ENCODE data around the gene SMKR1.
A peak's percentile ranks its signal among the peaks of the same experiment; 100 is the strongest.
"Not testable (repeated sequence)": the region's sequence is repeated elsewhere in the genome, so short reads cannot be mapped to it uniquely, and the experiment has no call there.

The SMKR1 gene

DNA sequence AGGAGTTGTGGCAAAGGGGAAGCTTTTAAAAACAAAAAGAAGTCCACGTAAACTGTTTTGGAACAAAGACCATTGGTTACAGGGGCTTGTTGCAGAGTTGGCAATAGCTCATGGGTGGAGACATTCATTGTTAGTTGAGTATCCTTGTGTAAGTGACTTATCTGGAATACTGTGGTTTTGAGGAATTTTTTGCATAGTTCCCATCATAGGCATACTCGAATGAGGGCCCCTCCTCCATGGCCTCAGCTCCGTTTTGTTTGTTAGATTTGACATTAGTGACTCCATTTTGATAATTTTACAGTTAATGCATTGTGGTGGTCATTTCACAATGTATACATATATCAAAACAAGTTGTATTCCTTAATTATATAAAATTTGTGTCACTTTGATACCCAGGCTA is 12.8 kb upstream of the SMKR1 start:
- no peak for DNase-seq

DNA sequence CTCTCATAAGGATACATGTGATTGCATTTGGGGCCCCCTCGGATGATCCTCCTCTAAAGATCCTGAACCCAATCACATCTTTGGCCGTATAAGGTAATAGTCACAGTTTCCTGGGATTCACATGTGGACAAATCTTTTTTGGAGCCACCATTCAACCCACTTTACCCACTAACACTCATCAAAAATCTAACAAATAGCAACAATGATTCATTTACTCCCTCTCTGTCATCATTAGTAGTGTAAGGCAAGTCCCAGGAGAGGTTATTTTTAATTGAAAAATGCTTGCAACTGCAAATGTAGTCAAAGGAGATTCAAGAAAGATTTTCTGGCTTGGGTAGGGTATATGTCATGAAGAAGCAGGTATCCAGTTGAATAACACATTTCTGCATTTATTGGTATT is 9.9 kb upstream of the SMKR1 start:
- DNase-seq = no peak

DNA sequence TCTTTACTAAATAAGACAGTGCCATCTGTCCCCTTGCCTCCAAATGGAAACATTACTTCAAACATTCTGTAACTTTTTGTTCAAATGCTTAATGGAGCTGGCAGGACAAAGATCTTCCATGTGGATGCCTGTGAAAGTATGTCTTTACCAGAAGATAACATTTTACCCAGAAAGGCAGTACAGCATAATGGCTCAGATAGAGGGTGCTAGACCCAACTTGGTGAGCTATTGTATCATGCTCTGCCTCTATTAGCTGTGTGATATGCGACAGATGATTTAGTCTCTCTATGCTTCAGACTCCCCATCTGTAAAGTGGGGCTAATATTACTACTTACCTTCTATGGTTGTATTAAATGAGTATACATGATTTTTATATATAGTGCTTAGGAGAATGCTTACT is 8.8 kb upstream of the SMKR1 start:
- DNase-seq = no peak

DNA sequence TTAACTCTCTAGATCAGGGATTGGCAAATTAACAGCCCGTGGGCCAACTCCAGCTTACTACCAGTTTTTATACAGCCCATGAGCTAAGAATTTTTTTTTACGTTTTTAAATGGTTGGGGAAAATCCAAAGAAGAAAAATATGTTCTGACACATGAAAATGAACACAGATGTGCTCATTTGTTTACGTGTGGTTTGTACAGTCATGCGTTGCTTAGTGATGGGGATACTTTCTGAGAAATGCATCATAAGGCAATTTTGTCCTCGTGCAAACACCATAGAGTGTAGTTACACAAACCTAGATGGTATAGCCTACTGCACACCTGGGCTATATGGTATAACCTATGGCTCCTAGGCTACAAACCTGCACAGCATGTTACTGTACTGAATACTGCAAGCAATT is 8.3 kb upstream of the SMKR1 start:
- no peak for DNase-seq

DNA sequence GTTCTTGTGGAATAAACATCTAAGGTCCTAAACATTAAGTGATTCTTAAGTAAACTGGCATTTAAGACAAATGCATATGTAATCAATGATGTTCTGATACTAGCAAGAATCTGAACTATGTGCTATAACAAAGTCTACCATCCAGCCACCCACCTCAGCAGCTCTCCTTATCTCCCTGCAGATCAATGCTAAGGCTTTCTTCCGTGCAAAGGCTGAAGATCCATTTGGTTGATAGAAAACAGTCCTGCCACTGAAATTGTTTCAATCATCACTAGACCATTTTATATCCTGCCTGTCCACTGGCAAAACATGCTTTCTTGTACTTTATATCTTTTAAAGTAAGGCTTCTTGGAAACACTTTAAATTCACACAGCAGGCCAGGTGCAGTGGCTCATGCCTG is 6.3 kb upstream of the SMKR1 start:
- no peak for DNase-seq

DNA sequence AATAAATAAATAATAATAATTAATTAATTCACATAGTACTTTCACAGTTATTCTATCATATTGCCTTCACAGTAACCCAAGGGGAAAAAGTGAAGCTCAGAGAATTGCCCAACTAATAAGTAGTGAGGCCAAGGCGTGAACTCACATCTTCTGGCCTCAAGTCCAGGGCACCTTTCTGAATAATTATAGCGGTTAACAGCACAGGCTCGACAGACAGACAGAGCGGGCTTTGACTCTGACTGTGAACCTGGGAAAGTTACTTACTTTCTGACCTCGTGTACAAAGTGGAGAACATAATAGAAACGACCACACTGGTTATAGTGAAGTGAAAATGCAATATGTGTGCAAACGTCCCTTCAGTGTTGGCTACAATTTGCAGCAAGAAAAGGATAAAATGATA is 5.7 kb upstream of the SMKR1 start:
- DNase-seq = no peak

DNA sequence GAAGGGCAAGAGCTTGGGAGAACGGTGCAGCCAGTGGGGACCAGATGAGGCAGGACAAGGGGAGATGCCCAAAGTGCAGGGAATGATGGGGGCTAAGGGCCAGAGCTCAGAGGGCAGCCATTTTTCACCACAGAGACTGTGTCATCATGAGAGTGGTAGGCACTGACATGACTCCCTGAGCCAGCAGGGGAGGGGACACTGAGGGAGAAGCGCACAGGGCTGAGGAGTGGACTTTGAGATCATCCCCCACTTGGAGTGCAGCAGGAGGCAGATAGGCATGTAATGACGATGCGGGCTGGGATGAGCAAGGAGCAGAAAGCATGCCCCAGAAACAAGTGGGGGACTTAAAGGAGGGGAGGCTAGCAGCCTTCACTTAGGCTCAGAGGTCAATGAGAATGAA is 5.2 kb upstream of the SMKR1 start:
- DNase-seq = no peak

DNA sequence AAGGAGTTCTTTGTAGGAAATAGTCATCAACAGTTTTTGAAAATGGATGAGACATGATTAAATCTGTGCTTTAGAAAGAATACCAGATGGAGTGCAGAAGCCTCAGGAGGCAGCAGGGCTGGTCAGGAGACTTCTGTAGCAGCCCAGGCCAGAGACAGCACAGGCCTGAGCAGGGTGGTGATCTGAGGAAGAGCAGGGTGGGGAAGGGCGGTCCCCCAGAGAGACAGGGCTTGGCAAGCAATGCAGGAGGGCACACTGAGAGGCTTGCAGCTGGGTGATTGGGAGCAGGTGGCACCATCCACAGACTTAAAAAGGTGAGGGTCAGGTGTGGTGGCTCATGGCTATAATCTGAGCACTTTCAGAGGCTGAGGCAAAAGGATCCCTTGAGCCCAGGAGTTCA is 4.3 kb upstream of the SMKR1 start:
- no peak for DNase-seq

DNA sequence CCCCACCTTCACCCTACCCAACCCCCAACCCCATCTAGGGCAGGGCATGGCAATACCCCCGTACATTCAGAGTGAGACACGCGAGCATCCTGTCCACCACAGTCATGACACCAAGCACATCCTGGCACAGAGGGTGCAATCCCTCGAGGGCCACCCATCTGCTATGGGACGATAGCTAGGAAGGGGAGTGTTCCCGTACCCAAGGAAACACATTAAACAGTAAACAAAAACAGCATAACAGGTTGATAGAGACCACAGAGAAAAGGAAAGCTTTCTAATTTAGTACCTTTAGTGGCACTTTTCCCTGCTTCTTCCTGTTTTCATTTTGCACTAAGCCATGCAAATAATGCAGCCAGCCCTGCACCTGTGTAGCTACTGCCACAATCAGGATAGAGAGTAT is 2.3 kb upstream of the SMKR1 start:
- no peak for DNase-seq

DNA sequence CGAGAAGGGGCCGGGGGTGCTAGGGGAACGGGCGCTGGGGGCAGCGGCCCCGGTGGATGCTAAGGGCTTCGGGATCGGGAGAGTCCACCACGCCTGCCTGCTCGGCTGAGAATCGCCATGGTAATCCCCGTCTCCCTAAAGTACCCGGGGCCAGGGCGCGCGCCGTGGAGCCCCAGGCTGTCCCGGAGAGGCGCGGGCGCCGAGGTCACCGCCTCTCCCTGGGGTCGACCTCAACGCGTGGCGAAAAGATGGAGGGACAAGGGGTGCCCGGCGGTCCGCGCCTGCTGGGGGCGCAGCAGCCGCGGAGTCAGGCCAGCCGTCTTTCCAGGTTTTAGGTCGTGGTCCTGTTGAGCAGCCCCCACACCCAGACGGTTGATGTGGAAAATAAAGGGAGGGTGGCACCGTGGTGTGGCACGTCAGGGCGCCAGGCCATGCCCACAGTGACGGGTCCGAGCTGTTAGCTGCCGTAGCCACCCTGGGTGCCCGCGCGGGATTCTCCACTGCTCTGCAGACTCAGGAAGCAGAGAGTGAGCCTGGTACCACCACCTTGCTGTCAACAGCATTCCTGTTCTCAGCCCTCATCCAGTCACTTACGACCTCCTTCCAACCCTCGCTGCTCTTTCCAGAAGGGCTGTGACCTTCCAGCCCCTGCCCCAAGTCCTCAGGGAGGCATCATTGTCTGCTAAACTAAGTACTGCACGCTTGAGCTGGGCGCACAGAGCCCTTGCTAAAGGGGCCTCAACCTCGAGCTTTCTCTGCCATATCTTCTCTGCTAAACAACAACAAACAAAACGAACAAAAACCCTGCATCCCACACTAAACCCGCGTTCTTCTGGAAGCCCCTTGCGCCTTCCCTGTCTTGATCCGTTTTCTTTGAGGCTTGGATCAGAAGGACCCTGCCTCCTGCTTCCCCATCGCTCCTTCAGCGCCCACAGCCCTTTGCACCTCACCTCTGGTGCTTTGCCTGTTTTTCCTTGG is 666 bp downstream of the SMKR1 start:
- peak; percentile 74 for DNase-seq

DNA sequence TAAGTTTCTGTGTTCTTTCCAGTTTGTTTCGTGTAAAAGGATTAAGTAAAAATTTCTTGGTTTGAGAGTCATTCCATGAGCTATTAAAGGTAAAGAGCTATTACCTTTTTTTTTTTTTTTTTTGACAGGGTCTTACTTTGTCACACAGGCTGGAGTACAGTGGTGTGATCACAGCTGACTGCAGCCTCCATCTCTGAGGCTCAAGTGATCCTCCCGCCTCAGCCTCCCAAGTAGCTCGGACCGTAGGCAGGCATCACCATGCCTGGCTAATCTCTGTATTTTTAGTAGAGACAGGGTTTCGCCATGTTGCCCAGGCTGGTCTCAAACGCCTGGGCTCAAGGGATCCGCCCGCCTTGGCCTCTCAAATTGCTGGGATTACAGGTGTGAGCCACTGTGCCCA is 1.4 kb downstream of the SMKR1 start:
- DNase-seq = no peak

DNA sequence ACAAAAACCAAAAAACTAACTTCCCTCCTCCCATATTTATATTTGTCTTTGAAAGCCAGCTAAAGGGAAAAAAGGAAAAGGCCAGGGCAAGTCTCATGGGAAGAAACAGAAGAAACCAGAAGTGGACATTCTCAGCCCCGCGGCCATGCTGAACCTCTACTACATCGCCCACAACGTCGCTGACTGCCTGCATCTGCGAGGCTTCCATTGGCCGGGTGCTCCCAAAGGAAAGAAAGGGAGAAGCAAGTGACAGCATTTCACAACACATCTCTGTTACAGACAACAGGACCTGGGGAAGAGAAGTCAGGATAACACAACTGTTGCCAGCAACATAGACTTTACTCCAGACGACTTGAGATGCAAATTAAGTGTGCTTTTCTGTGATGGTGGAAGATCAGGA is 9.9 kb downstream of the SMKR1 start:
- DNase-seq = no peak

DNA sequence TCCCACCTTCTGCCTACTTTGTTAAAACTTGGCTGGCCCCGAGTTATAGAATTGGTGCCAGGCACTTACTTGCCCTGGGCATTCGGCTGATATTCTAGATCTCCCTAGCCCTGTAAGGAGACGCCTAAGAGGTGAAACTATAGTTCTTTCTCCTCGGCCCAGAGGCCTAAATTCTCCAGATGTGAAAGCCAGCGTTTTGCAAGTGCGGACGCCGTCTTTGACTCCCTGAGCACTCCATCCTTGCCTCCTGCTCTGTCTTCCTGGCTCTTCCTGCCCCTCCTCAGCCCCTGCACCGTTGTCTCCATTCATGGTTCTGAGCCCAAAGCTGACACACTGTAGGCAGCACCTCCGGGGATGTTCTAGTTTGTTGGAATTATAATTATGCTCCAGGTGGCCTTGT is 11.2 kb downstream of the SMKR1 start:
- no peak for DNase-seq

DNA sequence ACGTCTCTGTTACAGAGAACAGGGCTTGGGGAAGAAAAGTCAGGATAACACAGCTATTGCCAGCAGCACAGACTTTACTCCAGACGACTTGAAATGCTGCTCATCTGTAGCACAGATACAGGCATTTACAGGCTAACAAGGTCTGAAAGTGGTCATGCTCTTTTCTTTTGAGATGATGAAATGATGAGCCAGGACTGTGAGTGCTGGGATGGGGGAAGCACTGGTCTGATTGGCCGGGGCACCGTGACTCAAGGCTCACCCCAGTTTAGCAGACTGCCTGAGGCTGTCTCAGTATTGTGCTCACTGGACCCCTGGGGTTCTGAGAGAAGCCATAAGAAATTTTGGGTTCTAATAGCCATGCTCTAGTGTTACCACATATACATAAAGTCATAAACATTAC is 12.4 kb downstream of the SMKR1 start:
- no peak for DNase-seq

DNA sequence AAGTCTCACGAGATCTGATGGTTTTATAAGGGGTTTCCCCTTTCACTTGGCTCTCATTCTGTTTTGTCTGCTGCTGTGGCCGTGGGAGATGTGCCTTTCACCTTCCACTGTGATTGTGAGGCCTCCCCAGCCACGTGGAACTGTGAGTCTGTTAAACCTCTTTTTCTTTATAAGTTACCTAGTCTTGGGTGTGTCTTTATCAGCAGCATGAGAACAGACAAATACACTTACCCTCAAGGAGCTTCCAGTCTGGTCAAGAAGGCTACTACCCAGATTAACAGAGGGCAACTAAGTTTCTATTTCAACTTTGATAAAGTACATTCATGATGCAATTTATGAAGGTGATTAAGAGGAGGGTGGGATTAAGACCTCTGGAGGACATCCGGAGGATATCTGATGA is 13.1 kb downstream of the SMKR1 start:
- no peak for DNase-seq

DNA sequence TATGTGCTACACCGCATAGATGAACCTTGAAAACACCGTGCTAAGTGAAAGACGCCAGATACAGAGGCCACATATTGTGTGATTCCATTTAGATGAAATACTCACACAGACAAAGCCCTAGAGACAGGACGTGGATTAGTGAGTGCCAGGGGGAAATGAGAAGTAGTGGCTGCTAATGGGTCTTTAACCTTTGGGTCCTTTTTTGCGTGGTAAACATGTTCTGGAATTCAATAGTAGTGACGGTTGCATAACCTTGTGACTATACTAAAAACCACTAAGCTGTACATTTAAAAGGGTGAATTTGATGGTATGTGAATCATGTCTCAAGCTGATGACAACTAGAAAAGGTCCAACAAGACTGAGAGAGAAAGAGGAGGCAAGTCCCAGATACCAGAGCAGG is 15.6 kb downstream of the SMKR1 start:
- DNase-seq = no peak

DNA sequence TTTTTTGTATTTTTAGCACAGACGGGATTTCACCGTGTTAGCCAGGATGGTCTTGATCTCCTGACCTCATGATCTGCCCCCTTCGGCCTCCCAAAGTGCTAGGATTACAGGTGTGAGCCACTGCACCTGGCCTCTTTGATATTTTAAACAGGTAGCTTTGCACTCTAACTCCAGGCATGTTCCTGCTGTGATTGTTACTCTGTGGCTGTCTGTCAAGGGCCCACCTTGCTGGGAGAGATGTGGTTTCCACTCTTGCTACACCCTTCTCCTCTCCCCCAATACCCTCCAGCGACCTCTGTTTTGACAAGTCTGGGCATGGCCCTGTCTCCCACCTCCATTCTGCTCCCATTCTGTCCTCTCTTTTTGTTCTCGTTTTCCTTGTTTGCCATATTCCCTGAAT is 17.1 kb downstream of the SMKR1 start:
- no peak for DNase-seq

DNA sequence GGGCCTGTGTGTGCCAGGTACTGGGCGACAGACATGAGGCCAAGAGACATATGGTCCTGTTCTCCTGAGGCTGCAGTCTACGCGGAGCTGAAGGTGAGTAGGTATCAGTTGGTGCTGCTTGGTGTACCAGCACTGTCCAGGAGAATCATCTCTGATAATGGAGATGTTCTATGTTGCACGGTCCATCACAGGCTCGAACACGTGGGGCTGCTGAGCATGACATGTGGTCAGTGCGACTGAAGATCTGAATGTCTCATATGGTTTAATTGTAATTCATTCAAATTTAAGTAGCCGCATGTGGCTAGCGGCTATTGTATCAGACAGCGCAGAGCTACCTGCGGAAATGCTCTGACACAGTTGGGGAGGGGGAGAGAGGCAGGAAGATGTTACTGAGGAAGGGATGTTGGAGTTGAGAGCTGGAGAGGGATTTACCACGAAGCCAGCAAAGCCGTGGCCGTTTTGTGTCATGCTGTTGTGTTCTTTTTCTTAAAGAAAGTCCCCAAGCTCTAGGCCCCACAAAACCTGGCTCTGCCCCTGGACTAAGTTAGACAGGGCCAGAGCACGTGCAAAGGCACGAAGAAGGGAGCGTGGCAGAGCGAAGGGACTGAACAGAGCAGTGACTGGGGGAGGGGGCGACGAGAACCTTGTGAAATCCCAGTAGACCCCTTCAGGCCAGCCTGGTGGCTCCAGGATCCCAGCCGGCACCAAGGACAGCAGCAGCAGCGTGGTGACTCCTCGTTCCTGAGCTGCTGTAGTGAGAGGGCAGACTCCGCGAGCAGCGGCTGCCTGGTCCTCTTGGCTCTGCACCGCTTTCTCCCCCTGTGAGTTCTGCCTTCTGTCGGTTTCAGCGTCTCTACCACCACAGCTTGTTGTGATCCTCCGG is 20.0 kb downstream of the SMKR1 start:
- DNase-seq = no peak

DNA sequence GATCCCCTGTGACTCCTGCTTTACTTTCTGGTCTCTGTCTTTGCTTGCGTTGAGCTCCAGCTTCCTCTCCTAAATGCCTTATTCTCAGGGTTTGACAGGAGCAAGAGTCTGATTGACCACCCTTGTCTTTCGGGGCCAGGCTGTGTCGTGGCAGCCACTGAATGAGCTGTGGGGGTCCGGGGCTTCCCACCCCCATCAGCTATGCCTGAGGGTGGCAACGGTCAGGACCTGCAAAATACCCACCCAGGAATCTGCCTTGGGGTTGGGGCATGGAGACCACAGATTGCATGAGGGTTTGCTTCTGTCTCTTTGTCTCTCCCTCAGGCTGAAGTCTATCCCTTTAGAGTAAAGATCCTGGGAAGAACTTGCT is 20.6 kb downstream of the SMKR1 start:
- no peak for DNase-seq

DNA sequence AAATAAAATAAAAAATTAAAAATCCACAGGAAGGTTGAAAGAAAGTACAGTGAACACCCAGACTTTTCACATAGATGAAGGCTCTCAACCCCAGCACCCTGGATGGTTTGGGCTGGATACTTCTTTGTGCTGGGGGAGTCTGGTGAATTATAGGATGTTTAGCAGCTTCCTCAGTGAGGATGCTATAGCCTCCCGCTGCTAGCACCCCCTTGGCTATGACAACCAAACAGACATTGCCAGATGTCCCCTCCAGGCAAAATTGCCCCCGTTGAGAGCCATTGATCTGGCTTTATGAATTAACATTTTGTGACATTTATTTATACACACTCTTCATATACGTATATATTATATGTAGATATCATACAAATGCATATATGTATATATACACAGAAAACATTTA is 21.6 kb downstream of the SMKR1 start:
- no peak for DNase-seq

DNA sequence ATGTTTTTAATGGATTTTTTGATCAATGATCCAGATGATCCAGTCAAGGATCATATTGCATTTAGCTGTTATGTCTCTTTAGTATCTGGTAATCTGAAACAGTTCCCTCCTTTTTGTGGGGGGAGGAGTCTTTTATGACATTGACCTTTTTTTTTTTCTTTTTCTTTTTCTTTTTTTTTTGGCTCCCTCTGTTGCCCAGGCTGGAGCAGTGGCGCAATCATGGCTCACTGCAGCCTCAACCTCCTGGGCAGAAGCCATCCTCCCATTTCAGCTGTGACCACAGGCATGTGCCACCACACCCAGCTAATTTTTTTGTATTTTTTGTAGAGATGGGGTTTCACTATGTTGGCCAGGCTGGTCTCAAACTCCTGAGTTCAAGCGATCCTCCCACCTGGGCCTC is 22.1 kb downstream of the SMKR1 start:
- DNase-seq = not testable (repeated sequence)

DNA sequence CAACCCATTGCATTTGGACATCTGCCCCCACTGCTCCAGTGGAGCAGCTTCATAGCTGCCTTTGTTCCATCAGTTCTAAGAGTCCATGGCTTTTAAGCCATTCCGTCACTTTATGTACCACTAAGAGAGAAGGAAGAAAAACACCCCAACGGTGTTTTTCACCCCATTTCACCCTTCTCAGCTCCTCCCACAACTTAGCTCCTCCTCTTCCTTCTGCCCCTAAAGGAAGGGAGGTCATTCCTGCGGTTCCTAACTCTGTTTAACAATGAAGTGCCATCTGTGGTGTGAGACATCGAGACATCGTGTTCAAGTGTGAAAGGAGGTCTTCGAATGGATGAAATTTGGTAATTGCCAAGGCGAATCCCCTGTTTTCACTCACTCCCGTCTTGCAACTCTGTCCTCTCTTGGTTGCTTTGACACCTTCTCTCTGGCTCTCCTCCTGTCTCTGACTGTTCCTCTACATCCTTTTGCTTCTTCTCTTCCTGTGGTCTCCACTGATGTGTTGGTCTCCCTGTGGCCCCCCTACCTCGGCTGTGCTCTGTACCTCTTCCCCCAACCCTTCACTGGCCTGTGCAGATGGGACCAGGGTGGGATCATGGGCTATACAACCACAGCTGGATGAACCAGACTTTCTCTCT is 23.0 kb downstream of the SMKR1 start:
- DNase-seq = no peak

DNA sequence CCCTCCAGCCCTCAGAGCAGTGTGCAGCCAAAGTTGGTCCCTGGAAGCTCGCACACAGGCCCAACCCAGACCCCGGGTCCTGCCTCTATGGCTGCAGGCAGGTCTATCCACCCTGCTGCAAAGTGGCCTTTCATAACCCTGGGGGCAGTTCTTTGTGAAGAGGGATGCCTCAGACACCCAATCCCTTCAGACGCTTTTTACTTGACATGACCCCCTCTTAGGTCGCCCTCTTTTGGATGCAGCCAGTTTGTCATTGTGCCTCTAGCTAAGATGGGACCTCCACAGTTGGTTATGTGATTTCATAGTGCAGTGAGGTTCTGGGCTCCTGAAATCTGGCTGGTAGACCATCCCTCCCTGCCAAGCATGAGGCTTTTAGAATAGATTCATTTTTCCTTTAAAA is 27.3 kb downstream of the SMKR1 start:
- no peak for DNase-seq

All from NCI-H1092 treated with DMSO at 0.1 percent for 48 hours (cell line).